Thoracic aorta (tissue), 2 donors: Measurements from ENCODE around the gene PEX5. TPM values are rescaled to one million over a fixed set of nuclear protein-coding genes. Genes with fewer than 3 reads are reported as not detected.

Experiments used
- ATAC-seq: fragments of 150-250 bp; one replicate; pipeline ENCODE4 v1.8.0; 2017; ENCODE audit warnings: low read depth; ENCODE audit not compliant: insufficient number of reproducible peaks, low FRiP score
- DNase-seq: peaks from one replicate; pipeline ENCODE4 v3.0.0-alpha.2; 2020; ENCODE audit warnings: low spot score
- H3K27ac ChIP-seq, 2 donors: fragments of 200-600 bp; sonication (generic); 1 replicate in 1 of 2; 2 replicates in 1 of 2; pipeline ENCODE4 v1.5.1; 2016; ENCODE audit warnings: mild to moderate bottlenecking in 2 of 2, moderate library complexity in 2 of 2
- H3K27me3 ChIP-seq: fragments of 200-600 bp; sonication (generic); replicated peaks from 2 replicates; pipeline ENCODE4 v1.6.0; 2016; ENCODE audit warnings: mild to moderate bottlenecking; ENCODE audit not compliant: insufficient read depth
- H3K36me3 ChIP-seq: fragments of 200-600 bp; sonication (generic); one replicate; pipeline ENCODE4 v1.5.1; 2016
- H3K4me1 ChIP-seq, 2 donors: fragments of 200-600 bp; sonication (generic); 1 replicate in 1 of 2; 2 replicates in 1 of 2; pipeline versions ENCODE4 v1.5.1 to v1.6.0; 2016; ENCODE audit warnings: low read depth in 2 of 2, mild to moderate bottlenecking in 1 of 2; ENCODE audit not compliant: control insufficient read depth in 1 of 2
- H3K4me3 ChIP-seq: fragments of 200-600 bp; sonication (generic); 2 replicates; pipeline ENCODE4 v1.5.1; 2016; ENCODE audit warnings: mild to moderate bottlenecking
- H3K9me3 ChIP-seq: fragments of 200-600 bp; sonication (generic); 2 replicates; pipeline ENCODE4 v1.5.1; 2016
- CTCF ChIP-seq: fragments of 200-600 bp; sonication (generic); IDR thresholded peaks from one replicate; pipeline ENCODE4 v1.5.1; 2019; ENCODE audit warnings: antibody characterized with exemption
- total RNA-seq, 2 donors: library from RNA; depleted of rRNA; stranded (reverse); fragments of >200 nt; gene quantifications; one replicate each; pipeline versions ENCODE4 v1.1.0 to v1.2.3, GENCODE V29; 2016

Gene PEX5
- total RNA-seq, 2 donors from 2014 or later = 34.5 to 42.2 TPM

DNA sequence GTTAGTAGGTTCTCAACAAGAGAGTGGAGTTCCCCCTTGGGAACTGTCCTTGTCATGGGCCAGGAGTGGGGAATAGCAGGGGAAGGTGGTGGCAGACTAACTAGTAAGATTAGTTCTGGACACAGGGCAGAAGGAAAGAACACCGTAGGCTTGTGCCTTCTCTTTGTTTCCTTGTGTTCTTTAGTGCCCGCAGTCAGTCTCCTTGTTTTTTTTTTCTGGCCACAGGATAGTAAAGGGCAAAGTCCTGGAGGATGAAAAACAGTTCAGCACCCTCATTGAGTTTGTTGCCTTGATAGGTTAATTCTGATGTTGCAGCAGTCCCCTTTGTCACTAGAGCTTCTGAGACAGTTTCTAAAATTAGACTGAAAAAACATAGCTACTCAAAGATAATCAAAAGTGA lies 8.4 kb downstream of the PEX5 start:
- Histone ChIP-seq H3K27ac (no peak overlapping the region), H3K4me1 (no peaks in the 10 kb centered on the region), H3K9me3 (no peaks in the 10 kb centered on the region), H3K27me3 (no peaks in the 10 kb centered on the region), H3K36me3 (peaks cover 19% of the 10 kb centered on the region), H3K4me3 (no peak overlapping the region)
- no peak for TF ChIP-seq CTCF
- no peak for DNase-seq
- no peak for ATAC-seq

GRCh38 chr12:7203109-7203508 lies 13.6 kb downstream of the PEX5 start:
- no peaks in the 10 kb centered on the region for H3K27me3 ChIP-seq
- no peaks in the 10 kb centered on the region for H3K9me3 ChIP-seq
- no peak for DNase-seq
- H3K36me3 ChIP-seq = peaks cover 41% of the 10 kb centered on the region
- TF ChIP-seq CTCF = no peak
- H3K4me3 ChIP-seq = no peak overlapping the region
- no peaks in the 10 kb centered on the region for H3K4me1 ChIP-seq
- ATAC-seq = no peak
- H3K27ac ChIP-seq = no peak overlapping the region

- DNase-seq = no peak
- peaks cover 61% of the 10 kb centered on the region for H3K36me3 ChIP-seq
- no peaks in the 10 kb centered on the region for H3K27me3 ChIP-seq
- H3K4me1 ChIP-seq = no peaks in the 10 kb centered on the region
- TF ChIP-seq CTCF = no peak
- H3K4me3 ChIP-seq = no peak overlapping the region
- ATAC-seq = no peak
- H3K27ac ChIP-seq = no peak overlapping the region
- no peaks in the 10 kb centered on the region for H3K9me3 ChIP-seq
Measured at GRCh38 chr12:7205091-7205490, 15.6 kb downstream of the PEX5 start.

GRCh38 chr12:7206691-7207090 lies 17.2 kb downstream of the PEX5 start:
- Histone ChIP-seq H3K9me3 (no peaks in the 10 kb centered on the region), H3K27me3 (no peaks in the 10 kb centered on the region), H3K4me3 (no peak overlapping the region), H3K36me3 (peaks cover 69% of the 10 kb centered on the region), H3K27ac (no peak overlapping the region), H3K4me1 (no peaks in the 10 kb centered on the region)
- no peak for TF ChIP-seq CTCF
- ATAC-seq (no peak), DNase-seq (no peak)

GRCh38 chr12:7207866-7208625 lies 18.6 kb downstream of the PEX5 start:
- H3K36me3 ChIP-seq = peaks cover 59% of the 10 kb centered on the region
- DNase-seq (no peak), ATAC-seq (no peak)

More at GRCh38 chr12:7207866-7208625, 18.6 kb downstream of the PEX5 start:
- Histone ChIP-seq H3K4me1 (no peaks in the 10 kb centered on the region), H3K27me3 (no peaks in the 10 kb centered on the region), H3K27ac (no peak overlapping the region), H3K4me3 (no peak overlapping the region), H3K9me3 (peaks cover 3% of the 10 kb centered on the region)
- no peak for TF ChIP-seq CTCF
